NCI-H1930 (cell line): Measurements from ENCODE around the gene SPTBN4.
"Not testable (repeated sequence)": the region's sequence is repeated elsewhere in the genome, so short reads cannot be mapped to it uniquely, and the experiment has no call there.

Experiments used
- DNase-seq, 2 experiments: peaks; one replicate each; lab custom pipeline; 2025; lab: John Stamatoyannopoulos, UW

Gene SPTBN4

GRCh38 chr19:40529093-40529954, 62.5 kb downstream of the SPTBN4 start:
- DNase-seq = peak; percentile 93 to 98

GRCh38 chr19:40530091-40530901, 63.5 kb downstream of the SPTBN4 start:
- peak; percentile 30 to 86 for DNase-seq

- no peak for DNase-seq
These were observed 66.7 kb downstream of the SPTBN4 start for GRCh38 chr19:40533508-40533907.

- DNase-seq = no peak
These were observed 67.3 kb downstream of the SPTBN4 start for GRCh38 chr19:40534148-40534547.

GRCh38 chr19:40539070-40539469, 72.3 kb downstream of the SPTBN4 start:
- no peak for DNase-seq

- no peak for DNase-seq
These were observed 75.5 kb downstream of the SPTBN4 start for GRCh38 chr19:40542202-40542859.

GRCh38 chr19:40543029-40543597, 76.3 kb downstream of the SPTBN4 start:
- no peak for DNase-seq

GRCh38 chr19:40546153-40546841, 79.5 kb downstream of the SPTBN4 start:
- DNase-seq = not testable (repeated sequence)

GRCh38 chr19:40547190-40547589, 80.4 kb downstream of the SPTBN4 start:
- not testable (repeated sequence) for DNase-seq

- DNase-seq = no peak
These were observed 81.0 kb downstream of the SPTBN4 start for GRCh38 chr19:40547836-40548235.

- DNase-seq = peak; percentile 89 to 92
These were observed 82.4 kb downstream of the SPTBN4 start for GRCh38 chr19:40549007-40549708.

- no peak for DNase-seq
These were observed 84.2 kb downstream of the SPTBN4 start for GRCh38 chr19:40550951-40551350.

GRCh38 chr19:40552848-40553247, 86.0 kb downstream of the SPTBN4 start:
- DNase-seq = no peak

GRCh38 chr19:40553885-40554857, 87.4 kb downstream of the SPTBN4 start:
- DNase-seq = no peak

- no peak for DNase-seq
These were observed 89.3 kb downstream of the SPTBN4 start for GRCh38 chr19:40555978-40556689.

GRCh38 chr19:40556953-40557530, 90.2 kb downstream of the SPTBN4 start:
- DNase-seq = no peak

GRCh38 chr19:40559394-40559793, 92.6 kb downstream of the SPTBN4 start:
- DNase-seq = no peak

- DNase-seq = no peak
These were observed 93.3 kb downstream of the SPTBN4 start for GRCh38 chr19:40560092-40560507.

- DNase-seq = no peak
These were observed 95.1 kb downstream of the SPTBN4 start for GRCh38 chr19:40561947-40562346.
